BJ (cell line): ENCODE data around the gene ALDH16A1. TPM values are rescaled to one million over a fixed set of nuclear protein-coding genes. Genes with fewer than 3 reads are reported as not detected.

Experiments used
- CTCF ChIA-PET: fragments of 350-600 bp; formaldehyde crosslinking; extraction: SDS; loops from one replicate; lab custom pipeline; 2021; ENCODE audit warnings: antibody characterized with exemption, inconsistent platforms; lab: Yijun Ruan, JAX
- POLR2A ChIA-PET: fragments of 300-600 bp; sonication (Branson Sonifier 250); formaldehyde crosslinking; extraction: SDS; loops from one replicate; lab custom pipeline; 2021; ENCODE audit warnings: antibody characterized with exemption; lab: Charles Lee
- DNase-seq: peaks from one replicate; pipeline ENCODE4 v3.0.0-alpha.2; 2011; ENCODE audit warnings: low read depth
- H3K27me3 ChIP-seq: 2 replicates; pipeline ENCODE4 v1.6.0; 2011; ENCODE audit warnings: low read length; ENCODE audit not compliant: control insufficient read depth, insufficient read depth
- H3K36me3 ChIP-seq: 2 replicates; pipeline ENCODE4 v1.5.1; 2011; ENCODE audit warnings: low read length; ENCODE audit not compliant: control insufficient read depth, insufficient read depth
- H3K4me3 ChIP-seq: 2 replicates; pipeline ENCODE4 v1.5.1; 2011; ENCODE audit warnings: low read depth, mild to moderate bottlenecking, control low read depth, low read length
- polyA plus RNA-seq: library from polyadenylated mRNA; depleted of rRNA; stranded (reverse); fragments of >200 nt; gene quantifications from 2 replicates; pipeline ENCODE4 v1.2.3, GENCODE V29; 2011
- TF ChIP-seq, protein P1 (sequence below): IDR thresholded peaks from 2 replicates; pipeline ENCODE4 v1.5.1; 2011; ENCODE audit warnings: low read depth, mild to moderate bottlenecking, control low read depth, inconsistent platforms, low read length, moderate library complexity; ENCODE audit not compliant: insufficient read depth

ALDH16A1 gene
- polyA plus RNA-seq, 1 experiment: 15.0 TPM

DNA sequence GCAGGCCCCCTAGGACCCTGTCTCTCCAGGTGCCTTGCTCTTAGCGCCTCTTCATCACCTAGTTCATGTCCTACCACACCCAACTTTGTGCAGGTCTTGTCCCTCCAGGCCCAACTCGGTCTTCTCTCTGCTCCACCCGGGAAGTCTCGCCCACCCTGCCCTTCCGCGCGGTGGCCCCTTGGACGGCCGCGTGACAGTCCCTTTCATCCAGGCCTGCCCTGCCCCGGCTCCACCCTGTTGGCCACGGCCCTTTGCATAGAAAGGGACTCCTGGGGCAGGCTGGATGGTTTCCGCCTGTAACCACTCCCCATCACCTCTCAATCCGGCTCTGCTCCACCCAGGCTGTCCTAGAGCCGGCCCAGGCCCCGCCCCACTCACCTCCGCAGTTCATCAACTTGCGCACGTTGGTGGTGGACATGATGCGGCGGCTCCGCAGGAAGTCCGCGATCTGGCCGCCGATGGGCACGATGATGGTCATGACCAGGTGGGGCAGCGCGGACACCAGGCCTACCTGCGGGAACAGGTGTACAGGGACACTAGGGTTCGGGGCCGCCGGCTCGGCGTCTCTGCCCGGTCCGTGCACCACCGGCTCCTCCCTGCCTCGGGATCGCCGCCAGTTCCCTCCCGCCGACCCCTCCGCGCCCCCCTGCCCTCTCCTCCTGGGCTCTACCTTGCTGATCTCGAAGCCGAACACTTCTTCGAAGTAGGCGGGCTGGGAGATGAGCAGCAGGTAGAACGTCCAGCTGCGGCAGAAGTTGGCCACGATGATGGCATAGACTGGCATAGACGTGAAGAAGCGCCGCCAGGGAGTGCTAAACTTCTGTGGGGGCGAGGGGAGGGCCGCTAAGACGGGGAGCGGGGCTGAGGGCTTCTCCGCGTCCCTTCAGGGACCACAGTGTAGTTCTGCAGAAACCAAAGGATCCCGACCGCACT lies 20.6 kb upstream of the ALDH16A1 start:
- ChIA-PET CTCF (no interaction called here), POLR2A (no interaction called here)
- TF ChIP-seq, protein P1, sequence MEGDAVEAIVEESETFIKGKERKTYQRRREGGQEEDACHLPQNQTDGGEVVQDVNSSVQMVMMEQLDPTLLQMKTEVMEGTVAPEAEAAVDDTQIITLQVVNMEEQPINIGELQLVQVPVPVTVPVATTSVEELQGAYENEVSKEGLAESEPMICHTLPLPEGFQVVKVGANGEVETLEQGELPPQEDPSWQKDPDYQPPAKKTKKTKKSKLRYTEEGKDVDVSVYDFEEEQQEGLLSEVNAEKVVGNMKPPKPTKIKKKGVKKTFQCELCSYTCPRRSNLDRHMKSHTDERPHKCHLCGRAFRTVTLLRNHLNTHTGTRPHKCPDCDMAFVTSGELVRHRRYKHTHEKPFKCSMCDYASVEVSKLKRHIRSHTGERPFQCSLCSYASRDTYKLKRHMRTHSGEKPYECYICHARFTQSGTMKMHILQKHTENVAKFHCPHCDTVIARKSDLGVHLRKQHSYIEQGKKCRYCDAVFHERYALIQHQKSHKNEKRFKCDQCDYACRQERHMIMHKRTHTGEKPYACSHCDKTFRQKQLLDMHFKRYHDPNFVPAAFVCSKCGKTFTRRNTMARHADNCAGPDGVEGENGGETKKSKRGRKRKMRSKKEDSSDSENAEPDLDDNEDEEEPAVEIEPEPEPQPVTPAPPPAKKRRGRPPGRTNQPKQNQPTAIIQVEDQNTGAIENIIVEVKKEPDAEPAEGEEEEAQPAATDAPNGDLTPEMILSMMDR: no peak
- Histone ChIP-seq H3K27me3 (peaks cover 59% of the 10 kb centered on the region), H3K4me3 (no peak overlapping the region), H3K36me3 (no peaks in the 10 kb centered on the region)
- DNase-seq: no peak

DNA sequence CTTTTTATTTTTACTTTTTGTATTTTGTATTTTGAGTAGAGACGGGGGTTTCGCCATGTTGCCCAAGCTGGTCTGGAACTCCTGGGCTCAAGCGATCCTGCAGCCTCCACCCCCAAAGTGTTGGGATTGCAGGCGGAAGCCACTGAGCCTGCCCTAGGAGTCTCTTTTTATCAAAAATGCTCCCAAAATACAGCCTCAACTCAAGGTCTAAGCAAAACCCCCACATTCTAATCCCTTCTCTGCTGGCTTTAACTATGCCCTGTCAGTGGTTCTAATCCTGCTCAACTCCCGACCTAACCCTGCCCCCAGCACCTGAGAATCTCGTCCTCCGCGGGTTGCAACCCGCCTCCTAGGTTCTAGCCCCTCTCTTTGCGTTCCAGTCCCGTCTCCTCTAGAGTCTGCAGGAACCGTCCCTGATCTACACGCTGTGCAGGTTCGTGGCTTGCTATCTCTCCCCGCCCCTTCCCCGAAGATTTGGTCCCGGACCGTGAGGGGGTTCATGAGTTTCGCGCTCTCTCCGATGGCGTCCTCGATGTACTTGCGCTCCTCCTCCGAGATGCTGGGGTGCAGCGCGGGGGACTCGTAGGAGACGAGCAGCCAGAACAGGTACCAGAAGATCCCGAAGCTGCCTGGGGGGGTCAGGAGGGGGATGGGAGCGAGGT lies 19.7 kb upstream of the ALDH16A1 start:
- TF ChIP-seq, protein P1: no peak
- DNase-seq: no peak

DNA sequence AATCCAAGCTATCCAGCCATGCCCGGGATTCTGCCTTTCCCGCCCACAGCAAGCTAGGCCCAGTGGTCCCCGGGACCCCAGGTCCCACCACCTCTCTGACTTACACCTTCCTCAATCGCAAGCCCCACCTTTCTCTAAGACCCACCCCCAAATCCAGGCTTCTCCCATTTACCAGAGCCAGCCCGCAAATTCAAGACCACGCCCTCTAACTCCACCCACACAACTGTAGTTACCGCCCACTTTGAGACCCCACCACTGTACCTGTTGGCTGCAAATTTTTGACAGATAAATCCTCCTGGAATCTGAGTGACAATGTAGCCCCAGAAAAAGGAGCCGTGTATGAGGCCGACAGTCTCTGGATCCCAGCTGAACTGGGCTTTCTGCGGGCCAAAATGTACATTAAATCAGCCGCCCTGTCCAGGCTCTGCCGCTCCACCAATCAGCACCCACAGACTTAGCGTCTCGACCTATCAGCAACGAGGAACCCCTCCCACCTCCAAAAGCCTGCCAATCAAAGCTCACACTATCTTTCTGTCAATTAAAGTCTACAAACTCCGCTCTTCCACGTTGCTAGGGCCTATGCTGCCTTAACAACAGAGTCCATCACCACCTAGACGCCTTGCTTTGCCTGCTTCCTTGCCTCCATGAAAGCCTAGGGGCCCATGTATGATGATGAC lies 18.0 kb upstream of the ALDH16A1 start:
- peaks cover 61% of the 10 kb centered on the region for H3K27me3 ChIP-seq
- ChIA-PET CTCF (interaction anchor here (0.9 to 2.1 kb wide), 3 partner anchors 43 to 134 kb away, joined by 3 to 10 read pairs (median 3); no protein-coding TSS in a partner anchor), POLR2A (no interaction called here)
- TF ChIP-seq, protein P1: no peak
- H3K36me3 ChIP-seq: no peaks in the 10 kb centered on the region
- no peak for DNase-seq
- no peak overlapping the region for H3K4me3 ChIP-seq

More for the DNA sequence above, 19.7 kb upstream of the ALDH16A1 start:
- ChIA-PET CTCF (interaction anchor here (1.1 kb wide), 1 partner anchor 208 kb away, joined by 3 read pairs; no protein-coding TSS in a partner anchor), POLR2A (no interaction called here)
- Histone ChIP-seq H3K27me3 (peaks cover 59% of the 10 kb centered on the region), H3K4me3 (no peak overlapping the region), H3K36me3 (no peaks in the 10 kb centered on the region)

DNA sequence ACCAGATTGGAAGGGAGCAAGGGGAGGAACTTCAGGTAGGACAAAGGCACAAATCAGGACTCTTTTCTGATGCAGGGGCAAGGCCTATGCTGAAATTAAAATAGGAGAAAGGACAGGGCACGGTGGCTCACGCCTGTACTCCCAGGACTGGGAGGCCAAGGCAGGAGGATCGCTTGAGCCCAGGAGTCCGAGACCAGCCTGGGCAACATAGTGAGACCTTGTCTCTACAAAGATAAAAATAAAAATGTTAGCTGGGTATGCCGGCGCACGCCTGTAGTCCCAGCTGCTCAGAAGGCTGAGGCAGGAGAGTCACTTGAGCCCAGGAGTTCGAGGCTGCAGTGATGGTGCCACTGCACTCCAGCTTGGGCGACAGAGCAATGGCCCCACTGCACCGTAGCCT lies 17.4 kb upstream of the ALDH16A1 start:
- Histone ChIP-seq H3K4me3 (no peak overlapping the region), H3K36me3 (no peaks in the 10 kb centered on the region), H3K27me3 (peaks cover 64% of the 10 kb centered on the region)
- no peak for DNase-seq
- ChIA-PET POLR2A (no interaction called here), CTCF (interaction anchor here (1.0 to 2.1 kb wide), 2 partner anchors 44 to 97 kb away, joined by 3 to 10 read pairs; no protein-coding TSS in a partner anchor)
- TF ChIP-seq, protein P1: no peak
